Mesendoderm (in vitro differentiated cells): ENCODE data around the gene PCGF1.
A peak's percentile ranks its signal among the peaks of the same experiment; 100 is the strongest.

ENCODE experiments used
- DNase-seq: peaks from one replicate; pipeline ENCODE4 v3.0.0; 2013
- H2AK5ac ChIP-seq: 2 replicates; pipeline ENCODE4 v1.6.1; 2013; ENCODE audit warnings: low read length, inconsistent platforms
- H2BK120ac ChIP-seq: 2 replicates; pipeline ENCODE4 v1.6.1; 2013; ENCODE audit warnings: low read depth, mild to moderate bottlenecking, low read length, moderate library complexity, mixed read lengths
- H2BK15ac ChIP-seq: replicated peaks from 2 replicates; pipeline ENCODE4 v1.6.1; 2013; ENCODE audit warnings: low read depth, mild to moderate bottlenecking, moderate library complexity
- H2BK5ac ChIP-seq: 2 replicates; pipeline ENCODE4 v1.6.1; 2013; ENCODE audit warnings: low read length, inconsistent platforms
- H3K18ac ChIP-seq: 2 replicates; pipeline ENCODE4 v1.6.1; 2013; ENCODE audit warnings: mild to moderate bottlenecking, low read length, mixed read lengths
- H3K23ac ChIP-seq: one replicate; pipeline ENCODE4 v1.6.1; 2013; ENCODE audit warnings: low read length
- H3K27ac ChIP-seq: 2 replicates; pipeline ENCODE4 v1.5.1; 2013; ENCODE audit warnings: low read depth, mild to moderate bottlenecking, inconsistent platforms, low read length, moderate library complexity
- H3K27me3 ChIP-seq: 2 replicates; pipeline ENCODE4 v1.6.1; 2013; ENCODE audit warnings: low read length, control low read depth, mild to moderate bottlenecking, inconsistent platforms; ENCODE audit not compliant: insufficient read depth, poor library complexity
- H3K36me3 ChIP-seq: 2 replicates; pipeline ENCODE4 v1.6.1; 2013; ENCODE audit warnings: low read length, inconsistent platforms; ENCODE audit not compliant: control insufficient read depth, insufficient read depth
- H3K4ac ChIP-seq: one replicate; pipeline ENCODE4 v1.6.1; 2013; ENCODE audit warnings: low read depth, mild to moderate bottlenecking, low read length, moderate library complexity
- H3K4me1 ChIP-seq: 2 replicates; pipeline ENCODE4 v1.6.1; 2013; ENCODE audit warnings: low read depth, low read length, inconsistent platforms; ENCODE audit not compliant: control insufficient read depth
- H3K4me2 ChIP-seq: 2 replicates; pipeline ENCODE4 v1.6.1; 2013; ENCODE audit warnings: low read length
- H3K4me3 ChIP-seq: 2 replicates; pipeline ENCODE4 v1.5.1; 2013; ENCODE audit warnings: mild to moderate bottlenecking, low read length
- H3K56ac ChIP-seq: one replicate; pipeline ENCODE4 v1.6.1; 2013; ENCODE audit warnings: low read length
- H3K79me1 ChIP-seq: 2 replicates; pipeline ENCODE4 v1.6.1; 2013; ENCODE audit warnings: low read length, inconsistent platforms
- H3K79me2 ChIP-seq: 2 replicates; pipeline ENCODE4 v1.6.1; 2013; ENCODE audit warnings: mild to moderate bottlenecking, low read length; ENCODE audit not compliant: control insufficient read depth, insufficient read depth
- H3K9ac ChIP-seq: 2 replicates; pipeline ENCODE4 v1.6.1; 2013; ENCODE audit warnings: low read length, inconsistent platforms
- H4K5ac ChIP-seq: one replicate; pipeline ENCODE4 v1.6.1; 2013; ENCODE audit warnings: low read length
- H4K8ac ChIP-seq: one replicate; pipeline ENCODE4 v1.6.1; 2013; ENCODE audit warnings: low read depth, mild to moderate bottlenecking, control low read depth, low read length, moderate library complexity
- WGBS: extraction: QIAGEN DNeasy Blood & Tissue Kit; methylation state at CpG from one replicate; pipeline ENCODE4 v1.1.7; 2013; ENCODE audit warnings: low lambda C conversion rate, missing lambda C conversion rate; ENCODE audit not compliant: insufficient coverage; ENCODE audit errors: extremely low coverage; 5-methylcytosine and 5-hydroxymethylcytosine counted together

Gene PCGF1

DNA sequence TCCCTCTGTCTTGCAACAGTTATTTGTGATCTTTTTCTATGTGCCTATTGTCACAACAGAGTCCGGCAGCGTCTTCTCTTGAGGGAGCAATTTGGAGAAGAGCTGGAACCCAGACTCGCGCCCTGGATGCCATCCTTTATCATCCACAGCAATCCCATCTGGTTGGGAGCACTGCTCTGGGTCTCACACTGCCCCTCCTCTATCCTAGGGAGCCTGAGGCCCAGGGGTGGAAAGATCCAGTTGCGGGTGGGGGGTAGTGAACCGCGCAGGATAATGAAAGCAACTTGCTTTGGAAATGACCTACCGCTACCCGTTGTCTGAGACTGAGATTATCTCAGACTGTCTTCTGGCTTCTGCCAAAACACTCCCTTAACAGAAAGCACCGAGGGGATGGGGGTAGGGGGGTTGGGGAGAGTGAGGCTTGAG lies 48.5 kb downstream of the PCGF1 start:
- WGBS = no CpG with 5 or more reads among the region's 10 CpGs
- no peak overlapping the region for H3K27ac ChIP-seq

DNA sequence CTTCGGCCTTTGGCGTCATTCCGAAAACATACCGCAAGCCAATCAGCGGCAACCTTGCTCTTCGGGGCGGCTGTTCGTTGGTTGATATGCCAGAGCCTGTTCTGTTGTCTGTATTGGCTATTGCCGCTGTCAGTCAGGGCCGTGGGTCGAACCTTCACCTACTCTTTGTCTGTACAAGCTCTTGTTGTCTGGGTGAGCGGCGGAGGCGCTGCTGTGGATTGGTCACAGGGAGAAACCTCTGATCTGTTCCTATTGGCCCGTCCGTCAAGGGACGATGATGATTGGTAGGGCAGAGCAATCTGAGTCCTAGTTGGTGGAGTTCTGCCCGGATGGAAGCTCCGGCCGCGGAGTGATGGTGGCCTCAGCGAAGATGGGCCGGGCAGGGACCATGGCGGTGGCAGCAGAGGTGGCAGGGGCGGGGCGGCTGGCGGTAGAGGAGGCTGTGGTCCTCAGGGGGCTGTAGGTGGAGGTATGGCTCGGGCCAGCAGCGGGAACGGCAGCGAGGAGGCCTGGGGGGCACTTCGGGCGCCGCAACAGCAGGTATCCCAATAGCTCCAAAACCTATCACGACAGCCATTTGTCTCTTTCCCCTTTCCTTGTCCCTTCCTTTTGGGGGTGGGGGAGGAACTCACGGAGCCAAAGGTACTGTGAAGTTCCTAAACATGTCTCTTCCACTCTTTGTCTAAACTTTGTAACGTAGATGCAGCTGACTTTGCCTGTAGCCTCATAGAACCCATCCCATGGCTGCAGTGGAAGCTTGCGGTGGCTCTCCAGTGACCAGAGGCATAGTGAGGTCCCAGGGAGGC lies 49.2 kb downstream of the PCGF1 start, which contains the start of gene WBP1:
Gene WBP1 (plus strand): TSS at position 307 of the 806 bp plus-strand sequence. CDS start 165 bp downstream, at position 472.
- Histone ChIP-seq H3K27ac (peak within 1 kb of the TSS; percentile 93), H3K79me1 (peaks cover 10% of the 10 kb centered on the region), H4K8ac (peak within 1 kb of the TSS; percentile 43), H3K18ac (peak within 1 kb of the TSS; percentile 34), H2BK120ac (no peak within 1 kb of the TSS), H3K4me3 (peak within 1 kb of the TSS; percentile 99), H2BK15ac (no peak within 1 kb of the TSS), H2BK5ac (peak within 1 kb of the TSS; percentile 76), H4K5ac (peak within 1 kb of the TSS; percentile 82), H3K79me2 (peaks cover 9% of the 10 kb centered on the region), H3K36me3 (peaks cover 3% of the 10 kb centered on the region), H2AK5ac (peak within 1 kb of the TSS; percentile 84), H3K4ac (peak within 1 kb of the TSS; percentile 28), H3K23ac (no peak within 1 kb of the TSS), H3K56ac (peak within 1 kb of the TSS; percentile 100), H3K4me2 (peak within 1 kb of the TSS; percentile 96), H3K9ac (peak within 1 kb of the TSS; percentile 100), H3K27me3 (no peaks in the 10 kb centered on the region), H3K4me1 (peaks cover 6% of the 10 kb centered on the region)
- whole genome bisulfite sequencing = no CpG with 5 or more reads among the region's 38 CpGs
- DNase-seq = peak; percentile 100

More for the DNA sequence above, 48.5 kb downstream of the PCGF1 start:
- H3K56ac ChIP-seq = peak overlapping the region; percentile 100
- H3K27me3 ChIP-seq = no peaks in the 10 kb centered on the region
- no peak overlapping the region for H3K23ac ChIP-seq
- peaks cover 10% of the 10 kb centered on the region for H3K79me1 ChIP-seq
- peak overlapping the region; percentile 28 for H3K4ac ChIP-seq
- H3K4me2 ChIP-seq = peak overlapping the region; percentile 96
- no peak overlapping the region for H2BK120ac ChIP-seq
- H2BK15ac ChIP-seq = no peak overlapping the region
- no peak for DNase-seq
- peaks cover 3% of the 10 kb centered on the region for H3K36me3 ChIP-seq
- H2BK5ac ChIP-seq = peak overlapping the region; percentile 35
- H3K18ac ChIP-seq = no peak overlapping the region
- H3K79me2 ChIP-seq = peaks cover 9% of the 10 kb centered on the region
- H2AK5ac ChIP-seq = peak overlapping the region; percentile 84
- H3K9ac ChIP-seq = peak overlapping the region; percentile 100
- peak overlapping the region; percentile 82 for H4K5ac ChIP-seq
- no peak overlapping the region for H4K8ac ChIP-seq
- H3K4me1 ChIP-seq = peaks cover 6% of the 10 kb centered on the region
- peak overlapping the region; percentile 99 for H3K4me3 ChIP-seq

DNA sequence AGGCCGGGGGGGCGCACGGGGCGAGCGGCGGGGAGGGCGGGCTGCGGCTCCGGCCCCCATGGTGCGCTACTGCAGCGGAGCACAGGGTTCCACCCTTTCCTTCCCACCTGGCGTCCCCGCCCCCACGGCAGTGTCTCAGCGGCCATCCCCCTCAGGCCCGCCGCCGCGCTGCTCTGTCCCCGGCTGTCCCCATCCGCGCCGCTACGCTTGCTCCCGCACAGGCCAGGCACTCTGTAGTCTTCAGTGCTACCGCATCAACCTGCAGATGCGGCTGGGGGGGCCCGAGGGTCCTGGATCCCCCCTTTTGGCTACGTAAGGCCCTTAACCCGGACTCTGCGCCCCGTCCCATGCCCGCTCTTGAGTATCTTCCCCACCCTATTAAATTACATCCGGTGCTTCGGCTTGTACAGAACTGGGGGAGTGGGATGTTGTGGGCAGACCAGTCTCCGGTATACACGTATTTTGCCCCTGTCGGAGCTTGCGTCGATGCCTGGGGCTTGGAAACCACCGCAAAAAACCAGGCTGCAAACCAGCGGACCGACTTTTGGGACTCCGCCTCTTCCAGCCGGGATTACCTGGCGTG lies 49.9 kb downstream of the PCGF1 start:
- H3K36me3 ChIP-seq = peaks cover 3% of the 10 kb centered on the region
- H3K4ac ChIP-seq = peak overlapping the region; percentile 22
- H2BK120ac ChIP-seq = no peak overlapping the region
- no peak overlapping the region for H4K8ac ChIP-seq
- H3K27ac ChIP-seq = peak overlapping the region; percentile 93
- no peak overlapping the region for H2BK15ac ChIP-seq
- peak overlapping the region; percentile 68 for H3K4me3 ChIP-seq
- WGBS = no CpG with 5 or more reads among the region's 46 CpGs
- H3K23ac ChIP-seq = no peak overlapping the region
- H3K27me3 ChIP-seq = no peaks in the 10 kb centered on the region
- H3K4me1 ChIP-seq = peaks cover 6% of the 10 kb centered on the region
- peak overlapping the region; percentile 93 for H3K9ac ChIP-seq
- peak; percentile 80 for DNase-seq
- H3K18ac ChIP-seq = peak overlapping the region; percentile 34
- peak overlapping the region; percentile 86 for H3K4me2 ChIP-seq
- H2BK5ac ChIP-seq = peak overlapping the region; percentile 76
- peak overlapping the region; percentile 97 for H3K56ac ChIP-seq
- H4K5ac ChIP-seq = no peak overlapping the region
- H3K79me2 ChIP-seq = peaks cover 9% of the 10 kb centered on the region
- no peak overlapping the region for H2AK5ac ChIP-seq
- H3K79me1 ChIP-seq = peaks cover 10% of the 10 kb centered on the region

GRCh38 chr2:74457129-74457548 lies 50.4 kb downstream of the PCGF1 start:
- H3K27ac ChIP-seq = peak overlapping the region; percentile 74
- no peak for DNase-seq

More at GRCh38 chr2:74457129-74457548, 50.4 kb downstream of the PCGF1 start:
- Histone ChIP-seq H3K9ac (peak overlapping the region; percentile 71), H3K18ac (no peak overlapping the region), H3K4me3 (peak overlapping the region; percentile 13), H2BK5ac (peak overlapping the region; percentile 12), H3K36me3 (peaks cover 3% of the 10 kb centered on the region), H3K23ac (no peak overlapping the region), H4K5ac (no peak overlapping the region), H2BK120ac (no peak overlapping the region), H3K79me1 (peaks cover 10% of the 10 kb centered on the region), H4K8ac (peak overlapping the region; percentile 43), H2AK5ac (no peak overlapping the region), H3K4ac (peak overlapping the region; percentile 22), H2BK15ac (no peak overlapping the region), H3K27me3 (no peaks in the 10 kb centered on the region), H3K56ac (peak overlapping the region; percentile 77), H3K79me2 (peaks cover 9% of the 10 kb centered on the region), H3K4me1 (peaks cover 6% of the 10 kb centered on the region), H3K4me2 (peak overlapping the region; percentile 44)
- no CpG with 5 or more reads among the region's 27 CpGs for WGBS
